A549 treated with Mapracorat at 1 μM for 4 hours (cell line): ENCODE data around the gene CDKN2D. TPM values are rescaled to one million over a fixed set of nuclear protein-coding genes. Genes with fewer than 3 reads are reported as not detected.

ENCODE experiments used
- total RNA-seq: library from RNA; stranded (reverse); fragments of 200-300 nt; extraction: Qiagen RNA extraction; gene quantifications from 5 replicates; pipeline ENCODE4 v1.2.3, GENCODE V29; 2022

CDKN2D gene
- 4.9 to 7.5 TPM (median 6.7 TPM) in 5 replicates for total RNA-seq

DNA sequence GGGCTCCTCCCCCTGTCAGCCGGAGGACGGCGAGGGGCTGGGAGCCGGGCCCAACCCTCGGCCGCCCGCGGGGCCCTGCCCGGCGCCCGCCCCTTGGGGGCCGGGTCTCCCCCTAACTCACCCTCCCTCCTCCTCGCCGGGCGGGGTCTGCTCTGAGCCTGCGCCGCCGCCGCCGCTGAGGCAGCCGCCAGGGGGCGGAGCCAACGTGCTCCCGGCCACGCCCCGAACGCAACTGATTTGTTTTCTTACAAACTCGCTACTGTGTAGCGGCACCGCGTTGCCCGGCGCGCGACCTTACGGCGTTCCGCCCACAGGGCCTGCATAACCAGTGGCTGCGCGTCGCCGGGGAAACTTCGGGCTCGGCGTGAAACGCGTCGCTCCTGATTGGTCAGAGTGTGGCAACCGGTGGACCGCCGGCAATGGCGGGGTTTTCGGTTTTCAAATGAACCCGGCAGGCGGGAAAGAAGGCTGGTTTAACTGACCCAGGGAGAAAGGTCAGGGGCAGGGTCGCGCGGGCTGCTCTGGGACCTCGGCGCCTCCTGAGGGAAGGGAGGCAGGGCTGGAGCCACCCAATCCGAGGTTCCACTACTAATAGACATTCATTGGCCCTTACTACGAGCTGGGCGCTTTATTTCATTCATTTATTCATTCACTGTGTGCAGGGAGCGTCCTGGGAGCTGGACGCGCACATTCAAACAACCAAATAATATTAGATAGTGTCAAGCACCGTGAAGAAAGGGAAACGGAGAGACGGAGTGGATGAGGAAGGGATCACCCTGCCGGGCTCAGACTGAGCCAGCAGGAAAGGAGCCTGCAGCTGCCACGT lies at the start of gene CDKN2D:
TSS of gene CDKN2D (minus strand) at position 154 of the 826 bp plus-strand sequence. CDS start 326 bp downstream, outside the sequence.

DNA sequence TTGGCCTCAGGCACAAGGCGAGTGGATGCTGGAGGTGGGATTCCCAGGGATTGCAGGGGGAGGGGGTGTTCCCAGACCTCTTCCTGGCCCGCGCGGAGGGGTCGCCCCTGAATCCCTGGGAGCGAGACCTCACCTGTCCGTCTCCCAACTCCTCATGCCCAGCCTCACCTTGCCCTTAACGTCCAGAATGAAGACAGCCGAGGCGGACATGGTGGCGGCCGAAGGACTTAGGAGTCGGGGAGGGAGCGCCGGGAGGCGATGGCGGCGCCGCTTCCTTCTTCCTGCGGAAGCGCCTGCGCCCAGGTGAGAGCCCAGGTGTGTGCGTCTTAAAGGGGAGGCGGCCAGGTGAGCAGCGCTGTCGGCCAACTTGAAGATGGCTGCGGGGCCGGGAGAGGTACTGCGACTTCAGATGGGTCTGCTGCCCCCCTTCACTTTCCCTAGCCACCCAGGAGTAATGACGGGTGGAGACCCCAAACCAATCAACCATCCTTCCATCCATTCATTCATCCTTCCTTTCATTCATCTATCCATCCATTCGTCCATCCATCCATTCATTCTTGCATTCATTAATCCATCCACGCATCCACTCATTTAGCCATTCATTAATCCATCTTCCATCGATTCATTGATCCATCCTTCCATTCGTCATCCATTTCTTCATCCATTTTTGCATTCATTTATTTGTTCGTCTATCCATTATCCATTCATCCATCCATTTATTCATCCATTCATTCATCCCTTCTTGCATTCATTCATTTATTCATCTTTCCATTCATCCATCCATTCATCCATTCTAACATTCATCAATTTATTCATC lies 18.5 kb upstream of the CDKN2D start, which contains the start of gene AP1M2:
TSS of gene AP1M2 (minus strand) at position 291 of the 817 bp plus-strand sequence. CDS start at position 210, 81 bp downstream.

DNA sequence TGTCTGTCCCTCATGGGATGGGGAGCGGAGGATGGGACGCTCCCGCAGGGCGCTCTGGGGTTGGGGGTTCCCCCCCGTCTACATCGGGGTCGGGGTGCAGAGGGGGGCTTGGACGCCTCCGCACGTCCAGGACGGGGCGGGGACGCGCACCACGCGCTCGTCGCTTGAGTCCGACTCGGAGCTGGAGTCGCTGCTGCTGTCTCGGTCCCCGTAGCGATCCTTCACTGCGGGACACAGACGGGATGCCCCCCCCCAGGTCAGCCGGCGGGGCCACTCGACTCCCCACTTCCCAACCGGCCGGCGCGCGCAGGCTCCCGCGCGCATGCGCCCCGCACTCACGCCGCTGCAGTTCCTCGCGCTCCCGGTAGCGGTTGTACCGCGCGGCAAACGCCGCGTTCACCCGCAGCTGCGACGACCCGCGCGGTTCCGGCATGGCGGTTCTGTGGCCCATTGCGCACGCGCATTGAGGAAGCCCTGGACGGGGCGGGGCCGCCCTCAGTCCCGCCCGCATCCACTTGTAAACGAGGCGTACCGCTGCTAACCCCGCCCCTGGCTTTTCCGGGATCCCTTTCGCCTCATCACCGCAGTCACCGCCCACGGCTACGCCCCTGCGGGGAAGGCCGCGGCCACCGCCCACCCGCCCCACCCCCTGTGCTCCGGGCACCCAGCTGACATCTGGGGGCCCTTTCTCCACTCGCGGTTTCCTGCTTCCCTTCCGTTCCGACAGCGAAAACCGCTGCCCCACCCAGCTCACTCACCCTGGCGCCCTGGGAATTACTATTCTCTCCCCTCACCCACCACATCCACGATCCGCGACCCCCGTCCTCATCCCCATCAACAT lies 3.0 kb downstream of the CDKN2D start, which contains the start of gene KRI1:
TSS of gene KRI1 (minus strand) at position 444 of the 841 bp plus-strand sequence. CDS start at position 433, 11 bp downstream.

DNA sequence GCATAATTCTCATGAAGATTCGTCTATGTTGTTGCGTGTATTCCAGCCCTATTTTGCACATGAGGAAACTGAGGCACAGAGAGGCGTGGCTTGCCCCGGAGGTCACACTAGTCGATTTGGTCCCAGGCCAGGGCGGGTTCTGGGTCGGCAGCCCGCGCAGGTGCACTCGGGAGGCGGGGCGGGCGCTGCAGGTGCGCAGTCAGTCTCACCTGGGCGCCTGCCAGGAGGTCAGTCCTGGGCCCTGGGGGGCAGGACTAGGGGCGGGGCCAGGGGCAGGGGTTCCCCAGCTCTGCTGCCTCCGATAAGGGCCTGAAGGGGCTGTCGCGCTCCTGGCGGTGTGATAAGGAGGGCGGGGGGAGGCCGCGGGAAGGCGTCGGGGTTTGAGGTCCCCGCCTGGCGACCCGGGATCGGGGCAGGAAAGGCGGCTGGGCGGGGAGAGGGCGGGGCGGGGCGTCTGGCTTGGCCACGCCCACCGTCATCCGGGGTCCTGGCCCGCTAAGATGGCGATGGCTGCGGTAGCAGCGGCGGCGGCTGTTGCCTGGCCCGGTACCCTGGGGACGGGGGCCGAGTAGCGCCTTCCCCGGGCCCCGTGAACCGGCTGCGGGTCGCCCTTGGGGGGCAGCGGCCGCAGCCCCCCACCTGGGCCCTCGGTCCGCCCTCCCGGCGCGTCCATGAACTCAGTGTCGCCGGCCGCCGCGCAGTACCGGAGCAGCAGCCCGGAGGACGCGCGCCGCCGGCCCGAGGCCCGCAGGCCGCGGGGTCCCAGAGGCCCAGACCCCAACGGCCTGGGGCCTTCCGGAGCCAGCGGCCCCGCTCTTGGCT lies 25.1 kb downstream of the CDKN2D start, which contains the start of gene ATG4D:
TSS of gene ATG4D (plus strand) at position 485 of the 822 bp plus-strand sequence. CDS start at position 672, 187 bp downstream.

DNA sequence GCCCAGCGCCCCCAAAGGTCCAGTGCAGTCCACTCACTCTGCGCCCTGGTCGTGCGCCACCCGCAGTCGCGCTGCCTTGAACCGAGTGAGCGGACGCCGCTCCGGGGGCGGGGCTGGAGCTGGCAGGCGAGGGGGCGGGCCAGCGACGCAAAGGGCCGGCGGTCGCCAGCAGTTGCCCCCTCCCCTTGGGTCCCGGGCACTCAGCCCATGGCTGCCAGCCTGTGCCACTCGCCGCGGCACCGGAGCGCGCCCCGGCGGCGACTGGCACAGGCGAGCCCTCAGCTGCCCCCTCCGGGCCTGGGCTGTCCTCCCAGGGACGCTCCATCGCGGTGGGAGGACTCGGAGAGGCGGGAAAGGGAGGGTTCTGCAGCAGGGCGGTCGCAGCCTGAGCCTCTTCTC lies 51.4 kb downstream of the CDKN2D start, which contains the start of gene S1PR5:
TSS of gene S1PR5 (minus strand) at position 87 of the 399 bp plus-strand sequence. CDS start 2,436 bp downstream, outside the sequence.

Other genes starting within 250 kb of the CDKN2D start
- gene RAVER1, start 235.4 kb downstream of the CDKN2D start, total RNA-seq = 19.6 to 27.9 TPM (median 27.6 TPM) in 5 replicates
- 5.4 to 10.2 TPM (median 8.5 TPM) in 5 replicates for gene ICAM3, start 229.4 kb downstream of the CDKN2D start, total RNA-seq
- gene TYK2, start 188.4 kb downstream of the CDKN2D start, total RNA-seq = 28.5 to 52.2 TPM (median 42.1 TPM) in 5 replicates
- 167 to 206 TPM (median 175 TPM) in 5 replicates for gene CDC37, start 165.4 kb downstream of the CDKN2D start, total RNA-seq
- 3.5 to 4.7 TPM (median 4.3 TPM) in 5 replicates for gene PDE4A, start 148.4 kb downstream of the CDKN2D start, total RNA-seq
- gene KEAP1, start 65.6 kb downstream of the CDKN2D start, total RNA-seq = 47.6 to 59.3 TPM (median 55.4 TPM) in 5 replicates
- 1.2 to 2.0 TPM (median 1.5 TPM) in 5 replicates for gene S1PR5, start 51.5 kb downstream of the CDKN2D start, total RNA-seq
- 15.2 to 25.8 TPM (median 20.7 TPM) in 5 replicates for gene ATG4D, start 25.1 kb downstream of the CDKN2D start, total RNA-seq
- gene KRI1, start 3.0 kb downstream of the CDKN2D start, total RNA-seq = 13.9 to 16.6 TPM (median 16.0 TPM) in 5 replicates
- gene AP1M2, start 18.3 kb upstream of the CDKN2D start, total RNA-seq = 26.8 to 54.6 TPM (median 42.7 TPM) in 5 replicates
- 6.8 to 8.0 TPM (median 7.3 TPM) in 5 replicates for gene SLC44A2, start 56.6 kb upstream of the CDKN2D start, total RNA-seq
- 155 to 172 TPM (median 168 TPM) in 5 replicates for gene ILF3, start 85.4 kb upstream of the CDKN2D start, total RNA-seq
- gene QTRT1, start 132.5 kb upstream of the CDKN2D start, total RNA-seq = 30.8 to 38.5 TPM (median 33.6 TPM) in 5 replicates
- gene DNM2, start 149.1 kb upstream of the CDKN2D start, total RNA-seq = 45.3 to 56.4 TPM (median 55.6 TPM) in 5 replicates